Breast epithelium (tissue), 3 donors: ENCODE measurements around the gene RAI1.

Source experiments
- POLR2AphosphoS5 ChIP-seq, 3 donors: sonication (generic); formaldehyde crosslinking; IDR thresholded peaks; one replicate each; pipeline ENCODE4 v1.6.1; 2017; ENCODE audit warnings: antibody characterized with exemption in 3 of 3
- TF ChIP-seq, protein P1 (sequence below), 3 donors: fragments of 450-650 bp; IDR thresholded peaks; one replicate each; pipeline ENCODE4 v1.5.1; 2016 to 2017; ENCODE audit warnings: antibody characterized with exemption in 3 of 3, mild to moderate bottlenecking in 3 of 3, moderate library complexity in 3 of 3

DNA sequence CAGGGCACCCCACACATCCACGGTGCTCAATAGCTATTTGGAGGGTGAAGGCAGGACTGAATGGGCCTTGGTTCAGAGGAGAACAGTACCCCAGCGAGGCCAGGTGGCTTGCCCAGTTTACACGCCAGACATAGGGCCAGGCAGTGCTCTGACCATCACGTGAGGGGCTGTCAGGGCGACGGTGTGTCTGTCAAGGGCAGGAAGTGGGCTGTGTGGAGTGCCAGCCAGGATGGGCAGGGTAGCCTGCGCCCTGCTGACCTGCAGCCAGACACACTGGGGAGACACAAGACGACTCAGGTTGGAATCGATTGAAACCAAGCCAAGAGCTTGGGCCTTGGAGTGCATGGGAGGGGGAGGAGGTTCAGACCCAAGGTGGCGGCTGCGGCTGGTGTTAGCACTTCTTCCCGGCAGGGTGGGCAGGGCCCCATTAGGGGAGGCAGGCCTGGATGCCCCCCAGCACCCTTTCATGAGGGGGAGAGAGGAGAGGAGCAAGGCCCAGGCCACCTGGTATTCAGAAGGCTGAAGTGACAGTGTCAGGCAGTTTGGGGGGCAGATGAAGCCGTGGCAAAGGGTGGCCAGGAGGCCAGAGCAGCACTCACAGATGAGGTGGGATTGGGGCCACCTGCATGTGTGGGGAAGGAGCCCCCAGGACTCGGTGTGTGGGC, 87.3 kb downstream of the RAI1 start:
- TF ChIP-seq, protein P1, sequence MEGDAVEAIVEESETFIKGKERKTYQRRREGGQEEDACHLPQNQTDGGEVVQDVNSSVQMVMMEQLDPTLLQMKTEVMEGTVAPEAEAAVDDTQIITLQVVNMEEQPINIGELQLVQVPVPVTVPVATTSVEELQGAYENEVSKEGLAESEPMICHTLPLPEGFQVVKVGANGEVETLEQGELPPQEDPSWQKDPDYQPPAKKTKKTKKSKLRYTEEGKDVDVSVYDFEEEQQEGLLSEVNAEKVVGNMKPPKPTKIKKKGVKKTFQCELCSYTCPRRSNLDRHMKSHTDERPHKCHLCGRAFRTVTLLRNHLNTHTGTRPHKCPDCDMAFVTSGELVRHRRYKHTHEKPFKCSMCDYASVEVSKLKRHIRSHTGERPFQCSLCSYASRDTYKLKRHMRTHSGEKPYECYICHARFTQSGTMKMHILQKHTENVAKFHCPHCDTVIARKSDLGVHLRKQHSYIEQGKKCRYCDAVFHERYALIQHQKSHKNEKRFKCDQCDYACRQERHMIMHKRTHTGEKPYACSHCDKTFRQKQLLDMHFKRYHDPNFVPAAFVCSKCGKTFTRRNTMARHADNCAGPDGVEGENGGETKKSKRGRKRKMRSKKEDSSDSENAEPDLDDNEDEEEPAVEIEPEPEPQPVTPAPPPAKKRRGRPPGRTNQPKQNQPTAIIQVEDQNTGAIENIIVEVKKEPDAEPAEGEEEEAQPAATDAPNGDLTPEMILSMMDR (IDR thresholded peaks at IDR 0.05) = no peak
- TF ChIP-seq POLR2AphosphoS5 (IDR thresholded peaks at IDR 0.05) = no peak
